Testis (tissue), 3 donors: Measurements from ENCODE around the gene NAGLU. TPM values are rescaled to one million over a fixed set of nuclear protein-coding genes. Genes with fewer than 3 reads are reported as not detected.
"Not testable (repeated sequence)": the region's sequence is repeated elsewhere in the genome, so short reads cannot be mapped to it uniquely, and the experiment has no call there.

Experiments used
- DNase-seq: peaks from one replicate; pipeline ENCODE4 v3.0.0-alpha.2; 2019
- H3K27ac ChIP-seq, 2 donors: fragments of 200-600 bp; sonication (generic); one replicate each; pipeline ENCODE4 v1.5.1; 2019
- H3K27me3 ChIP-seq: fragments of 200-600 bp; sonication (generic); one replicate; pipeline ENCODE4 v1.5.1; 2019
- H3K36me3 ChIP-seq: fragments of 200-600 bp; sonication (generic); one replicate; pipeline ENCODE4 v1.5.1; 2017; ENCODE audit warnings: low read depth; ENCODE audit errors: missing control alignments
- H3K4me1 ChIP-seq: fragments of 200-600 bp; sonication (generic); one replicate; pipeline ENCODE4 v1.5.1; 2019
- H3K4me3 ChIP-seq, 2 donors: fragments of 200-600 bp; sonication (generic); one replicate each; pipeline ENCODE4 v1.5.1; 2017 to 2019
- H3K9me3 ChIP-seq: fragments of 200-600 bp; sonication (generic); one replicate; pipeline ENCODE4 v1.5.1; 2017
- POLR2A ChIP-seq: fragments of 450-650 bp; IDR thresholded peaks from one replicate; pipeline ENCODE4 v1.6.1; 2017; ENCODE audit warnings: antibody characterized with exemption, mild to moderate bottlenecking, moderate library complexity
- WGBS, 2 donors: methylation state at CpG; one replicate each; pipeline ENCODE4 v1.1.5; 2018; 5-methylcytosine and 5-hydroxymethylcytosine counted together
- intact Hi-C: fragments of 100-400 bp; cut with DNase I; formaldehyde crosslinking; loops from one replicate; pipeline ENCODE4 v1.15.1; 2023; ENCODE audit warnings: low total_unique reads
- polyA plus RNA-seq: library from polyadenylated mRNA; stranded (reverse); fragments of 350-450 nt; fragmentation: Illumina TruSeq; extraction: RNeasy Lipid Tissue Mini Kit (QIAGEN cat#74804); gene quantifications from one replicate; pipeline ENCODE4 v1.2.3, GENCODE V29; 2014; ENCODE audit warnings: low read depth, low replicate concordance; ENCODE audit not compliant: insufficient read depth
- total RNA-seq, 2 donors: library from RNA; depleted of rRNA; stranded (reverse); fragments of >200 nt; gene quantifications; one replicate each; pipeline ENCODE4 v1.2.3, GENCODE V29; 2016
- TF ChIP-seq, protein P1 (sequence below), 3 experiments: fragments of 450-650 bp in 2 of 3; fragments of 200-600 bp in 1 of 3; sonication (generic) in 1 of 3; IDR thresholded peaks; one replicate each; pipeline ENCODE4 v1.5.1; 2016 to 2019; ENCODE audit warnings: antibody characterized with exemption in 3 of 3, mild to moderate bottlenecking in 2 of 3, moderate library complexity in 1 of 3

The NAGLU gene
- total and polyA plus RNA-seq, 3 donors from 2014 or later: 18.9 to 40.6 (median 37.6) TPM

DNA sequence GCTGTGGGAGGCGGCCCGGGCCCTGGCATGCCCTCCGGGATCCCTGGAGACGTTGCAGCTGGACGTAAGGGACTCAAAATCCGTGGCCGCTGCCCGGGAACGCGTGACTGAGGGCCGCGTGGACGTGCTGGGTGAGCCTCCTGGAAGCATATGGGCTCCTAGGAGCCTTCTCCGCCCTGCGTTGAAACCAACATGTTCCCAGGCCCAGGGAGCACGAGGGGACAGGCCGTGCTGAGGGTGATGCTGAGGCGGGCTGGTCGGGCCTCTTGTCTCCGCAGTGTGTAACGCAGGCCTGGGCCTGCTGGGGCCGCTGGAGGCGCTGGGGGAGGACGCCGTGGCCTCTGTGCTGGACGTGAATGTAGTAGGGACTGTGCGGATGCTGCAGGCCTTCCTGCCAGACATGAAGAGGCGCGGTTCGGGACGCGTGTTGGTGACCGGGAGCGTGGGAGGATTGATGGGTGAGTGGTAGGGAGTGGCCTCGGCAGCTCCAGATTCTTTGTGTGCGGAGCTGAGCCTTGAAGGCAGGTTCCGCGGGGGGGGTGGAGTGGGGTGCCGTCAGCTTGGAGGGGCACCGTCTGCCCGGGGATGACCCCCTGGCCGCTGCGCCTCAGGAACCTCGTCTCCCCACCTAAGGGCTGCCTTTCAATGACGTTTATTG lies 17.2 kb downstream of the NAGLU start:
- 30 to 47% methylated on average over 23 to 45 of the region's 45 CpGs for WGBS, 2 donors
- no peaks in the 10 kb centered on the region for H3K27me3 ChIP-seq
- H3K4me3 ChIP-seq: no peak overlapping the region
- peaks cover 18% of the 10 kb centered on the region for H3K4me1 ChIP-seq
- H3K27ac ChIP-seq: peak overlapping the region; percentile 8 to 86
- no peaks in the 10 kb centered on the region for H3K9me3 ChIP-seq
- peak; percentile 83 for DNase-seq
- no peak for TF ChIP-seq POLR2A
- TF ChIP-seq, protein P1, sequence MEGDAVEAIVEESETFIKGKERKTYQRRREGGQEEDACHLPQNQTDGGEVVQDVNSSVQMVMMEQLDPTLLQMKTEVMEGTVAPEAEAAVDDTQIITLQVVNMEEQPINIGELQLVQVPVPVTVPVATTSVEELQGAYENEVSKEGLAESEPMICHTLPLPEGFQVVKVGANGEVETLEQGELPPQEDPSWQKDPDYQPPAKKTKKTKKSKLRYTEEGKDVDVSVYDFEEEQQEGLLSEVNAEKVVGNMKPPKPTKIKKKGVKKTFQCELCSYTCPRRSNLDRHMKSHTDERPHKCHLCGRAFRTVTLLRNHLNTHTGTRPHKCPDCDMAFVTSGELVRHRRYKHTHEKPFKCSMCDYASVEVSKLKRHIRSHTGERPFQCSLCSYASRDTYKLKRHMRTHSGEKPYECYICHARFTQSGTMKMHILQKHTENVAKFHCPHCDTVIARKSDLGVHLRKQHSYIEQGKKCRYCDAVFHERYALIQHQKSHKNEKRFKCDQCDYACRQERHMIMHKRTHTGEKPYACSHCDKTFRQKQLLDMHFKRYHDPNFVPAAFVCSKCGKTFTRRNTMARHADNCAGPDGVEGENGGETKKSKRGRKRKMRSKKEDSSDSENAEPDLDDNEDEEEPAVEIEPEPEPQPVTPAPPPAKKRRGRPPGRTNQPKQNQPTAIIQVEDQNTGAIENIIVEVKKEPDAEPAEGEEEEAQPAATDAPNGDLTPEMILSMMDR (IDR thresholded peaks at IDR 0.05): peak in 1 of 3 experiments; percentile 2
- no peaks in the 10 kb centered on the region for H3K36me3 ChIP-seq
- intact Hi-C loops: no loop called here

GRCh38 chr17:42553866-42554249 lies 17.8 kb downstream of the NAGLU start:
- peak; percentile 59 for DNase-seq
- WGBS, 2 donors: 22 to 29% methylated on average over 10 to 15 of the region's 16 CpGs
- H3K9me3 ChIP-seq: no peaks in the 10 kb centered on the region
- intact Hi-C loops: no loop called here
- TF ChIP-seq POLR2A: no peak
- TF ChIP-seq, protein P1 (IDR thresholded peaks at IDR 0.05): no peak
- H3K27me3 ChIP-seq: no peaks in the 10 kb centered on the region
- no peaks in the 10 kb centered on the region for H3K36me3 ChIP-seq
- H3K4me1 ChIP-seq: peaks cover 18% of the 10 kb centered on the region
- H3K27ac ChIP-seq: peak overlapping the region; percentile 79 to 86
- H3K4me3 ChIP-seq: peak overlapping the region; percentile 81 to 83

- WGBS, 2 donors: 0% methylated on average over 10 to 81 of the region's 82 CpGs
- TF ChIP-seq, protein P1 (IDR thresholded peaks at IDR 0.05): no peak
- TF ChIP-seq POLR2A: no peak
- no peaks in the 10 kb centered on the region for H3K27me3 ChIP-seq
- peak; percentile 92 for DNase-seq
- H3K4me3 ChIP-seq: peak overlapping the region; percentile 81 to 83
- H3K9me3 ChIP-seq: no peaks in the 10 kb centered on the region
- peak overlapping the region; percentile 79 to 86 for H3K27ac ChIP-seq
- peaks cover 18% of the 10 kb centered on the region for H3K4me1 ChIP-seq
- intact Hi-C loops: no loop called here
- no peaks in the 10 kb centered on the region for H3K36me3 ChIP-seq
Observed at GRCh38 chr17:42554250-42555121, 18.4 kb downstream of the NAGLU start.

GRCh38 chr17:42555122-42555622 lies 19.1 kb downstream of the NAGLU start:
- DNase-seq: no peak
- H3K36me3 ChIP-seq: no peaks in the 10 kb centered on the region
- H3K27me3 ChIP-seq: no peaks in the 10 kb centered on the region
- no peaks in the 10 kb centered on the region for H3K9me3 ChIP-seq
- peaks cover 18% of the 10 kb centered on the region for H3K4me1 ChIP-seq
- peak overlapping the region; percentile 81 to 83 for H3K4me3 ChIP-seq
- TF ChIP-seq POLR2A: no peak
- TF ChIP-seq, protein P1 (IDR thresholded peaks at IDR 0.05): no peak
- WGBS, 2 donors: 20 to 25% methylated on average over 4 of the region's 4 CpGs
- peak overlapping the region; percentile 79 to 86 for H3K27ac ChIP-seq
- intact Hi-C loops: no loop called here

GRCh38 chr17:42555961-42556617 lies 20.0 kb downstream of the NAGLU start:
- H3K27ac ChIP-seq, H3K4me3 ChIP-seq, H3K27me3 ChIP-seq, H3K9me3 ChIP-seq, H3K36me3 ChIP-seq, DNase-seq, intact Hi-C loops: not testable (repeated sequence)
- H3K4me1 ChIP-seq: peaks cover 18% of the 10 kb centered on the region
- 49% methylated on average over 5 of the region's 5 CpGs for WGBS, 2 donors
